ENCODE data around the gene AADAT.
A peak's percentile ranks its signal among the peaks of the same experiment; 100 is the strongest.

AADAT gene

DNA sequence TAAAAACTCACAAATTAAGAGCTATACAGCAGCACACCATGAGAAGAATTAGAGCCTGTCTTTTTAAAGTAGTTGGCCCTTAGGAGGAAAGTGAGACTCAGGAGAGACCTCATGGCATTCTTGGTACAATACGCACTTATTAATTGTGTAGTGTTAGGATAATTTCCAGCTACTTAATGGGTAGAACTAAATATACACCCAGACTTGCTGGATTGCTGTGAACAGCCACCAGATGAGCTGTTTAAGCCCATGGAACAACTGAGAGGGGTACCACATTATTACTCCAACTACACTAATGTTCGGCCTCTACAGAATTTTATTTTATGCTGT is 77.2 kb downstream of the AADAT start:
- Histone ChIP-seq H3K27ac (ENCODE audit: insufficient read depth in 1 of 2, low read depth in 1 of 2, low read length in 2 of 2, poor library complexity in 1 of 2, severe bottlenecking in 2 of 2) (no peak overlapping the region), H3K27me3 (replicated peaks in 2 of 5; ENCODE audit: control insufficient read depth in 4 of 5, insufficient read depth in 5 of 5, low read length in 4 of 5) (no peaks in the 10 kb centered on the region), H3K4me1 (ENCODE audit: control extremely low read depth in 1 of 4, control insufficient read depth in 4 of 4, insufficient read depth in 4 of 4, low read length in 3 of 4) (peaks cover 13 to 52% (median 34%) of the 10 kb centered on the region in 4 experiments), H3K36me3 (ENCODE audit: control insufficient read depth in 4 of 4, insufficient read depth in 4 of 4, low read length in 3 of 4) (no peaks in the 10 kb centered on the region), H3K4me3 (ENCODE audit: control insufficient read depth in 1 of 7, extremely low read depth in 1 of 7, insufficient read depth in 4 of 7, low read depth in 2 of 7, low read length in 6 of 7) (no peak overlapping the region), H3K9me3 (ENCODE audit: control extremely low read depth in 1 of 5, control insufficient read depth in 4 of 5, insufficient read depth in 2 of 5, low read depth in 1 of 5, low read length in 4 of 5) (no peaks in the 10 kb centered on the region)
- ChIA-PET CTCF (interaction anchor here (0.6 to 2.1 kb wide), 4 partner anchors 9 to 1664 kb away, joined by 3 to 10 read pairs (median 8); no protein-coding TSS in a partner anchor), POLR2A (no interaction called here)
- DNase-seq = no peak
- WGBS (ENCODE audit: insufficient coverage) = no CpG with 5 or more reads among the region's 2 CpGs

GRCh38 chr4:170011921-170012628 is 77.7 kb downstream of the AADAT start:
- Histone ChIP-seq H3K4me3 (ENCODE audit: control insufficient read depth in 1 of 7, extremely low read depth in 1 of 7, insufficient read depth in 4 of 7, low read depth in 2 of 7, low read length in 6 of 7) (no peak overlapping the region), H3K36me3 (ENCODE audit: control insufficient read depth in 4 of 4, insufficient read depth in 4 of 4, low read length in 3 of 4) (no peaks in the 10 kb centered on the region), H3K27me3 (replicated peaks in 2 of 5; ENCODE audit: control insufficient read depth in 4 of 5, insufficient read depth in 5 of 5, low read length in 4 of 5) (no peaks in the 10 kb centered on the region), H3K27ac (ENCODE audit: insufficient read depth in 1 of 2, low read depth in 1 of 2, low read length in 2 of 2, poor library complexity in 1 of 2, severe bottlenecking in 2 of 2) (peak overlapping the region in 1 of 2 experiments; percentile 36), H3K4me1 (ENCODE audit: control extremely low read depth in 1 of 4, control insufficient read depth in 4 of 4, insufficient read depth in 4 of 4, low read length in 3 of 4) (peaks cover 18 to 57% (median 39%) of the 10 kb centered on the region in 4 experiments), H3K9me3 (ENCODE audit: control extremely low read depth in 1 of 5, control insufficient read depth in 4 of 5, insufficient read depth in 2 of 5, low read depth in 1 of 5, low read length in 4 of 5) (no peaks in the 10 kb centered on the region)
- 0% methylated on average over 5 of the region's 7 CpGs for WGBS (ENCODE audit: insufficient coverage)
- ChIA-PET POLR2A (no interaction called here), CTCF (interaction anchor here (0.6 to 2.1 kb wide), 4 partner anchors 10 to 1664 kb away, joined by 3 to 10 read pairs (median 8); no protein-coding TSS in a partner anchor)
- peak in 2 of 3 donors; percentile 72 to 83 for DNase-seq

Data from common myeloid progenitor, CD34-positive (primary cell).